SK-N-SH (cell line): ENCODE results near the gene MTPN. TPM values are rescaled to one million over a fixed set of nuclear protein-coding genes. Genes with fewer than 3 reads are reported as not detected.
A peak's percentile ranks its signal among the peaks of the same experiment; 100 is the strongest.

ENCODE experiments used
- CTCF ChIA-PET: fragments of 300-600, 350-600 bp; formaldehyde crosslinking; extraction: SDS; loops from one replicate; lab custom pipeline; 2021; lab: Yijun Ruan, JAX
- POLR2A ChIA-PET: fragments of 350-600 bp; sonication (Branson Sonifier 250); formaldehyde crosslinking; extraction: SDS; loops from one replicate; lab custom pipeline; 2020; ENCODE audit warnings: antibody characterized with exemption, inconsistent platforms; lab: Yijun Ruan, JAX
- DNase-seq: peaks from one replicate; pipeline ENCODE4 v3.0.0; 2012
- H2AFZ ChIP-seq: fragments of 200-600 bp; sonication (generic); 2 replicates; pipeline ENCODE4 v1.8.1; 2016; ENCODE audit warnings: antibody characterized with exemption, mild to moderate bottlenecking, low read depth
- H3F3A ChIP-seq: fragments of 200-600 bp; sonication (generic); replicated peaks from 2 replicates; pipeline ENCODE3; 2016; ENCODE audit warnings: antibody characterized with exemption, mild to moderate bottlenecking; ENCODE audit not compliant: insufficient read depth
- H3K27ac ChIP-seq, 2 experiments: fragments of 200-500 bp in 1 of 2; fragments of 200-600 bp in 1 of 2; sonication (Bioruptor generic) in 1 of 2; sonication (generic), shearing (Covaris generic) in 1 of 2; 2 replicates each; pipeline versions ENCODE4 v1.5.1 to v1.6.1; 2014 to 2016; ENCODE audit warnings: low read depth in 2 of 2, inconsistent platforms in 1 of 2, low read length in 1 of 2, mild to moderate bottlenecking in 1 of 2, mixed read lengths in 1 of 2
- H3K27me3 ChIP-seq: fragments of 200-600 bp; sonication (generic), shearing (Covaris generic); 2 replicates; pipeline ENCODE4 v1.6.1; 2016; ENCODE audit warnings: mixed run types; ENCODE audit not compliant: insufficient read depth
- H3K36me3 ChIP-seq, 2 experiments: fragments of 200-500 bp in 1 of 2; fragments of 200-600 bp in 1 of 2; sonication (Bioruptor generic) in 1 of 2; sonication (generic) in 1 of 2; replicated peaks in 1 of 2; 2 replicates each; pipeline versions ENCODE3 to v1.5.1; 2014 to 2016; ENCODE audit warnings: low read length in 1 of 2, mild to moderate bottlenecking in 1 of 2; ENCODE audit not compliant: insufficient read depth in 2 of 2, control insufficient read depth in 1 of 2
- H3K4me1 ChIP-seq, 2 experiments: fragments of 200-500 bp in 1 of 2; fragments of 200-600 bp in 1 of 2; sonication (Bioruptor generic) in 1 of 2; sonication (generic), shearing (Covaris generic) in 1 of 2; 2 replicates each; pipeline versions ENCODE4 v1.5.1 to v1.6.1; 2014 to 2016; ENCODE audit warnings: low read depth in 1 of 2, low read length in 1 of 2, mixed run types in 1 of 2; ENCODE audit not compliant: insufficient read depth in 2 of 2, control insufficient read depth in 1 of 2
- H3K4me2 ChIP-seq: fragments of 200-600 bp; sonication (generic), shearing (Covaris generic); 2 replicates; pipeline ENCODE4 v1.6.1; 2017; ENCODE audit warnings: mixed run types
- H3K4me3 ChIP-seq, 2 experiments: fragments of 200-500 bp in 1 of 2; fragments of 200-600 bp in 1 of 2; sonication (Bioruptor generic) in 1 of 2; sonication (generic), shearing (Covaris generic) in 1 of 2; 2 replicates each; pipeline versions ENCODE4 v1.5.1 to v1.8.1; 2014 to 2016; ENCODE audit warnings: low read depth in 2 of 2, inconsistent platforms in 1 of 2, low read length in 1 of 2, mild to moderate bottlenecking in 1 of 2, mixed read lengths in 1 of 2, moderate library complexity in 1 of 2
- H3K79me2 ChIP-seq: fragments of 200-600 bp; sonication (generic); 2 replicates; pipeline ENCODE4 v1.8.1; 2017; ENCODE audit warnings: mild to moderate bottlenecking; ENCODE audit not compliant: insufficient read depth
- H3K9ac ChIP-seq: fragments of 200-600 bp; sonication (generic); 2 replicates; pipeline ENCODE4 v1.6.1; 2017; ENCODE audit warnings: mixed run types
- H3K9me2 ChIP-seq: fragments of 200-600 bp; sonication (generic); 2 replicates; pipeline ENCODE4 v1.6.1; 2017; ENCODE audit warnings: mixed run types
- H3K9me3 ChIP-seq: fragments of 200-600 bp; sonication (generic); 2 replicates; pipeline ENCODE4 v1.6.1; 2017; ENCODE audit warnings: mixed run types, mild to moderate bottlenecking, moderate library complexity
- H4K20me1 ChIP-seq: fragments of 200-600 bp; sonication (generic); 2 replicates; pipeline ENCODE4 v1.6.1; 2017; ENCODE audit warnings: mild to moderate bottlenecking, mixed run types; ENCODE audit not compliant: insufficient read depth
- ELF1 ChIP-seq: IDR thresholded peaks from 2 replicates; pipeline ENCODE4 v1.4.0; 2012
- EP300 ChIP-seq, 2 experiments: IDR thresholded peaks; 2 replicates each; pipeline versions ENCODE4 v1.4.0 to v1.6.1; 2012; ENCODE audit warnings: borderline replicate concordance in 1 of 2, low read depth in 1 of 2, low read length in 1 of 2
- FOSL2 ChIP-seq: IDR thresholded peaks from 2 replicates; pipeline ENCODE4 v1.4.0; 2012; ENCODE audit warnings: low read depth, mild to moderate bottlenecking, moderate library complexity, borderline replicate concordance
- FOXJ3 ChIP-seq: sonication (generic); formaldehyde crosslinking; IDR thresholded peaks from 2 replicates; pipeline ENCODE4 v1.5.1; 2020; ENCODE audit warnings: mild to moderate bottlenecking, missing genetic modification reagents
- GATA2 ChIP-seq: sonication (generic); formaldehyde crosslinking; IDR thresholded peaks from 2 replicates; pipeline ENCODE4 v1.5.0; 2020; ENCODE audit warnings: mild to moderate bottlenecking, missing genetic modification reagents
- MXI1 ChIP-seq: IDR thresholded peaks from 2 replicates; pipeline ENCODE4 v1.6.1; 2012; ENCODE audit warnings: mild to moderate bottlenecking, low read depth, low read length, improper control_type of control experiment
- NFIC ChIP-seq: IDR thresholded peaks from 2 replicates; pipeline ENCODE4 v1.4.0; 2012; ENCODE audit warnings: borderline replicate concordance
- NRF1 ChIP-seq: IDR thresholded peaks from 2 replicates; pipeline ENCODE4 v1.6.1; 2012; ENCODE audit warnings: low read depth, mild to moderate bottlenecking, low read length
- RCOR1 ChIP-seq: fragments of 150-350 bp; IDR thresholded peaks from 2 replicates; pipeline ENCODE4 v1.6.1; 2017; ENCODE audit warnings: antibody characterized with exemption, low read length
- REST ChIP-seq: IDR thresholded peaks from 2 replicates; pipeline ENCODE4 v1.6.1; 2012; ENCODE audit warnings: mild to moderate bottlenecking, low read depth, low read length, moderate library complexity
- RXRA ChIP-seq: IDR thresholded peaks from 2 replicates; pipeline ENCODE4 v1.4.0; 2012; ENCODE audit warnings: low read depth, mild to moderate bottlenecking, borderline replicate concordance
- SIN3A ChIP-seq: IDR thresholded peaks from 2 replicates; pipeline ENCODE4 v1.6.1; 2012; ENCODE audit warnings: low read depth, mild to moderate bottlenecking, low read length, moderate library complexity, borderline replicate concordance
- TCF12 ChIP-seq: IDR thresholded peaks from 2 replicates; pipeline ENCODE4 v1.4.0; 2012
- TEAD4 ChIP-seq: IDR thresholded peaks from 2 replicates; pipeline ENCODE4 v1.4.0; 2012; ENCODE audit warnings: mild to moderate bottlenecking, borderline replicate concordance; ENCODE audit not compliant: insufficient read depth
- YY1 ChIP-seq: IDR thresholded peaks from 2 replicates; pipeline ENCODE4 v1.4.0; 2012; ENCODE audit warnings: low read depth, mild to moderate bottlenecking
- WGBS: methylation state at CpG from one replicate; pipeline ENCODE4 v1.1.6; 2017; ENCODE audit warnings: low lambda C conversion rate; 5-methylcytosine and 5-hydroxymethylcytosine counted together
- polyA plus RNA-seq, 3 experiments: library from polyadenylated mRNA; depleted of rRNA; stranded (reverse); fragments of >200 nt; gene quantifications; 2 replicates each; pipeline ENCODE4 v1.2.3, GENCODE V29; 2012
- TF ChIP-seq, protein P1 (sequence below): IDR thresholded peaks from 2 replicates; pipeline ENCODE4 v1.4.0; 2012; ENCODE audit warnings: low read depth
- TF ChIP-seq, protein P2 (sequence below): fragments of 150-350 bp; IDR thresholded peaks from 2 replicates; pipeline ENCODE4 v1.6.1; 2017; ENCODE audit warnings: antibody characterized with exemption, low read length, low read depth, borderline replicate concordance
- TF ChIP-seq, protein P3 (sequence below): IDR thresholded peaks from 2 replicates; pipeline ENCODE4 v1.4.0; 2012; ENCODE audit warnings: low read depth, borderline replicate concordance

Gene MTPN
- polyA plus RNA-seq, 1 of the 3 experiments (the other 2 are of a cell fraction): 135 TPM

GRCh38 chr7:136015638-136016037 lies 38.5 kb upstream of the MTPN start:
- DNase-seq: peak; percentile 48
- ChIA-PET POLR2A (no interaction called here), CTCF (interaction anchor here (1.0 to 2.0 kb wide), 6 partner anchors 10 to 735 kb away, joined by 3 to 14 read pairs (median 4); no protein-coding TSS in a partner anchor)
- H2AFZ ChIP-seq: no peak overlapping the region
- no peaks in the 10 kb centered on the region for H3K36me3 ChIP-seq
- H3K4me1 ChIP-seq: peaks cover 0 to 6% of the 10 kb centered on the region in 2 experiments; a peak in 2 of 4 replicates
- H3K27ac ChIP-seq: 0 out of 4 replicates have a peak overlapping the region, but pooled peaks of 1 of the 2 experiments have one; percentile 5
- no peak overlapping the region for H3K9ac ChIP-seq
- no peaks in the 10 kb centered on the region for H3K27me3 ChIP-seq
- H3K4me3 ChIP-seq: no peak overlapping the region
- H3K9me3 ChIP-seq: no peaks in the 10 kb centered on the region
- no peaks in the 10 kb centered on the region for H3F3A ChIP-seq
- H3K9me2 ChIP-seq: no peaks in the 10 kb centered on the region
- no peak overlapping the region for H3K4me2 ChIP-seq
- H3K79me2 ChIP-seq: no peaks in the 10 kb centered on the region
- WGBS: 0% methylated on average over 1 of the region's 1 CpG
- TF ChIP-seq FOXJ3: no peak
- TF ChIP-seq, protein P1, sequence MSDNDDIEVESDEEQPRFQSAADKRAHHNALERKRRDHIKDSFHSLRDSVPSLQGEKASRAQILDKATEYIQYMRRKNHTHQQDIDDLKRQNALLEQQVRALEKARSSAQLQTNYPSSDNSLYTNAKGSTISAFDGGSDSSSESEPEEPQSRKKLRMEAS: no peak
- no peak for TF ChIP-seq FOSL2
- peak; percentile 16; the same call in 1 of the 2 replicates for TF ChIP-seq GATA2
- TF ChIP-seq EP300 (IDR thresholded peaks at IDR 0.05; ENCODE audit: borderline replicate concordance in 1 of 2, low read depth in 1 of 2, low read length in 1 of 2): peak in 1 of 2 experiments; percentile 51; a peak in 1 of 4 replicates
- TF ChIP-seq, protein P2, sequence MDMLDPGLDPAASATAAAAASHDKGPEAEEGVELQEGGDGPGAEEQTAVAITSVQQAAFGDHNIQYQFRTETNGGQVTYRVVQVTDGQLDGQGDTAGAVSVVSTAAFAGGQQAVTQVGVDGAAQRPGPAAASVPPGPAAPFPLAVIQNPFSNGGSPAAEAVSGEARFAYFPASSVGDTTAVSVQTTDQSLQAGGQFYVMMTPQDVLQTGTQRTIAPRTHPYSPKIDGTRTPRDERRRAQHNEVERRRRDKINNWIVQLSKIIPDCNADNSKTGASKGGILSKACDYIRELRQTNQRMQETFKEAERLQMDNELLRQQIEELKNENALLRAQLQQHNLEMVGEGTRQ: no peak
- no peaks in the 10 kb centered on the region for H4K20me1 ChIP-seq

GRCh38 chr7:136014659-136015058 lies 37.5 kb upstream of the MTPN start:
- Histone ChIP-seq H3K79me2 (no peaks in the 10 kb centered on the region), H2AFZ (no peak overlapping the region), H3K27me3 (no peaks in the 10 kb centered on the region), H3K36me3 (no peaks in the 10 kb centered on the region), H3K9me2 (no peaks in the 10 kb centered on the region), H3K27ac (no peak overlapping the region), H3K9me3 (no peaks in the 10 kb centered on the region), H3K4me3 (no peak overlapping the region), H3F3A (no peaks in the 10 kb centered on the region), H3K4me2 (no peak overlapping the region), H3K4me1 (peaks cover 0 to 6% of the 10 kb centered on the region in 2 experiments; a peak in 2 of 4 replicates), H3K9ac (no peak overlapping the region), H4K20me1 (no peaks in the 10 kb centered on the region)
- 51% methylated on average over 3 of the region's 3 CpGs for WGBS
- ChIA-PET CTCF (interaction anchor here (0.6 to 2.0 kb wide), 4 partner anchors 11 to 1141 kb away, joined by 3 to 14 read pairs (median 4); no protein-coding TSS in a partner anchor), POLR2A (no interaction called here)
- TF ChIP-seq RXRA (no peak), ELF1 (no peak), RCOR1 (no peak), REST (no peak), TEAD4 (no peak), SIN3A (no peak), GATA2 (no peak), MXI1 (no peak), TCF12 (no peak), YY1 (no peak), NFIC (no peak), FOXJ3 (no peak), FOSL2 (no peak), NRF1 (no peak)
- TF ChIP-seq, protein P3, sequence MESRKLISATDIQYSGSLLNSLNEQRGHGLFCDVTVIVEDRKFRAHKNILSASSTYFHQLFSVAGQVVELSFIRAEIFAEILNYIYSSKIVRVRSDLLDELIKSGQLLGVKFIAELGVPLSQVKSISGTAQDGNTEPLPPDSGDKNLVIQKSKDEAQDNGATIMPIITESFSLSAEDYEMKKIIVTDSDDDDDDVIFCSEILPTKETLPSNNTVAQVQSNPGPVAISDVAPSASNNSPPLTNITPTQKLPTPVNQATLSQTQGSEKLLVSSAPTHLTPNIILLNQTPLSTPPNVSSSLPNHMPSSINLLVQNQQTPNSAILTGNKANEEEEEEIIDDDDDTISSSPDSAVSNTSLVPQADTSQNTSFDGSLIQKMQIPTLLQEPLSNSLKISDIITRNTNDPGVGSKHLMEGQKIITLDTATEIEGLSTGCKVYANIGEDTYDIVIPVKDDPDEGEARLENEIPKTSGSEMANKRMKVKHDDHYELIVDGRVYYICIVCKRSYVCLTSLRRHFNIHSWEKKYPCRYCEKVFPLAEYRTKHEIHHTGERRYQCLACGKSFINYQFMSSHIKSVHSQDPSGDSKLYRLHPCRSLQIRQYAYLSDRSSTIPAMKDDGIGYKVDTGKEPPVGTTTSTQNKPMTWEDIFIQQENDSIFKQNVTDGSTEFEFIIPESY: no peak
- TF ChIP-seq, protein P1: no peak
- no peak for DNase-seq
